HG02884 (cell line): ENCODE measurements around the gene MTMR10.

Experiments used
- ATAC-seq: cut with Tn5 transposase; IDR thresholded peaks from one replicate; pipeline ENCODE4 v1.9.1; 2021; ENCODE audit warnings: mild to moderate bottlenecking, moderate library complexity; ENCODE audit not compliant: unreplicated experiment

MTMR10 gene

GRCh38 chr15:30962079-30962478, 29.3 kb downstream of the MTMR10 start:
- ATAC-seq, result no peak

- ATAC-seq, result no peak
Measured at GRCh38 chr15:30958219-30958618, 33.2 kb downstream of the MTMR10 start.

- ATAC-seq, result no peak
Measured at GRCh38 chr15:30956216-30957124, 35.0 kb downstream of the MTMR10 start.

GRCh38 chr15:30954674-30955073, 36.8 kb downstream of the MTMR10 start:
- no peak for ATAC-seq

- no peak for ATAC-seq
Measured at GRCh38 chr15:30953731-30954378, 37.6 kb downstream of the MTMR10 start.

- no peak for ATAC-seq
Measured at GRCh38 chr15:30953183-30953582, 38.2 kb downstream of the MTMR10 start.

- ATAC-seq, result no peak
Measured at GRCh38 chr15:30943654-30944335, 47.6 kb downstream of the MTMR10 start.

- ATAC-seq, result no peak
Measured at GRCh38 chr15:30941520-30941919, 49.9 kb downstream of the MTMR10 start.

- ATAC-seq, result no peak
Measured at GRCh38 chr15:30940359-30940758, 51.1 kb downstream of the MTMR10 start.

GRCh38 chr15:30939161-30939560, 52.3 kb downstream of the MTMR10 start:
- ATAC-seq, result no peak

- no peak for ATAC-seq
Measured at GRCh38 chr15:30933293-30933692, 58.1 kb downstream of the MTMR10 start.

- ATAC-seq, result no peak
Measured at GRCh38 chr15:30930422-30930821, 61.0 kb downstream of the MTMR10 start.

- no peak for ATAC-seq
Measured at GRCh38 chr15:30929982-30930381, 61.4 kb downstream of the MTMR10 start.

GRCh38 chr15:30929064-30929669, 62.3 kb downstream of the MTMR10 start:
- ATAC-seq, result no peak

- no peak for ATAC-seq
Measured at GRCh38 chr15:30928076-30928475, 63.4 kb downstream of the MTMR10 start.

GRCh38 chr15:30927148-30927761, 64.2 kb downstream of the MTMR10 start:
- no peak for ATAC-seq

GRCh38 chr15:30926161-30926560, 65.3 kb downstream of the MTMR10 start:
- no peak for ATAC-seq

GRCh38 chr15:30925686-30926085, 65.7 kb downstream of the MTMR10 start:
- ATAC-seq, result no peak

GRCh38 chr15:30924353-30924752, 67.1 kb downstream of the MTMR10 start:
- no peak for ATAC-seq

- no peak for ATAC-seq
Measured at GRCh38 chr15:30923429-30923828, 68.0 kb downstream of the MTMR10 start.
